ENCODE results near the gene ACOXL. TPM values are rescaled to one million over a fixed set of nuclear protein-coding genes. Genes with fewer than 3 reads are reported as not detected.
A peak's percentile ranks its signal among the peaks of the same experiment; 100 is the strongest.

The ACOXL gene
- total RNA-seq, 2 experiments from 2014 or later: 0.20 to 0.96 TPM

GRCh38 chr2:110729106-110729505 lies 3.3 kb upstream of the ACOXL start:
- Mint-ChIP-seq H3K27ac (no peak overlapping the region), H3K9me3 (ENCODE audit: low read depth) (no peaks in the 10 kb centered on the region), H3K36me3 (no peaks in the 10 kb centered on the region), H3K27me3 (peaks cover 50% of the 10 kb centered on the region), H3K4me3 (no peak overlapping the region), H3K4me1 (peaks cover 13% of the 10 kb centered on the region)
- ATAC-seq (no peak), DNase-seq (no peak)
- CTCF ChIA-PET: no interaction called here

GRCh38 chr2:110731064-110731463 lies 1.3 kb upstream of the ACOXL start:
- no peaks in the 10 kb centered on the region for H3K9me3 Mint-ChIP-seq (ENCODE audit: low read depth)
- H3K4me1 Mint-ChIP-seq: peaks cover 13% of the 10 kb centered on the region
- H3K36me3 Mint-ChIP-seq: no peaks in the 10 kb centered on the region
- ATAC-seq: no peak
- no peak overlapping the region for H3K27ac Mint-ChIP-seq
- no peak for DNase-seq
- CTCF ChIA-PET: interaction anchor here (1.2 to 1.4 kb wide), 2 partner anchors 18 to 81 kb away, joined by 3 read pairs; no protein-coding TSS in a partner anchor
- peaks cover 69% of the 10 kb centered on the region for H3K27me3 Mint-ChIP-seq
- no peak overlapping the region for H3K4me3 Mint-ChIP-seq

GRCh38 chr2:110735366-110735765 lies 3.0 kb downstream of the ACOXL start:
- DNase-seq (no peak), ATAC-seq (no peak)
- no peak overlapping the region for H3K27ac Mint-ChIP-seq
- peaks cover 8% of the 10 kb centered on the region for H3K36me3 Mint-ChIP-seq
- no peak overlapping the region for H3K4me3 Mint-ChIP-seq
- peaks cover 89% of the 10 kb centered on the region for H3K27me3 Mint-ChIP-seq
- peaks cover 6% of the 10 kb centered on the region for H3K9me3 Mint-ChIP-seq (ENCODE audit: low read depth)
- peaks cover 13% of the 10 kb centered on the region for H3K4me1 Mint-ChIP-seq
- CTCF ChIA-PET: no interaction called here

GRCh38 chr2:110737783-110738182 lies 5.4 kb downstream of the ACOXL start:
- no peak overlapping the region for H3K27ac Mint-ChIP-seq
- peaks cover 6% of the 10 kb centered on the region for H3K9me3 Mint-ChIP-seq (ENCODE audit: low read depth)
- DNase-seq: no peak
- peaks cover 26% of the 10 kb centered on the region for H3K4me1 Mint-ChIP-seq
- no peak for ATAC-seq
- H3K4me3 Mint-ChIP-seq: no peak overlapping the region
- H3K36me3 Mint-ChIP-seq: peaks cover 8% of the 10 kb centered on the region
- peaks cover 83% of the 10 kb centered on the region for H3K27me3 Mint-ChIP-seq
- CTCF ChIA-PET: interaction anchor here (0.7 kb wide), 1 partner anchor 11 kb away, joined by 3 read pairs; no protein-coding TSS in a partner anchor

GRCh38 chr2:110740747-110741349 lies 8.5 kb downstream of the ACOXL start:
- peaks cover 8% of the 10 kb centered on the region for H3K36me3 Mint-ChIP-seq
- peaks cover 74% of the 10 kb centered on the region for H3K27me3 Mint-ChIP-seq
- CTCF ChIA-PET: no interaction called here
- H3K4me3 Mint-ChIP-seq: no peak overlapping the region
- peaks cover 30% of the 10 kb centered on the region for H3K4me1 Mint-ChIP-seq
- H3K27ac Mint-ChIP-seq: no peak overlapping the region
- DNase-seq (no peak), ATAC-seq (no peak)
- peaks cover 6% of the 10 kb centered on the region for H3K9me3 Mint-ChIP-seq (ENCODE audit: low read depth)

GRCh38 chr2:110741491-110741980 lies 9.2 kb downstream of the ACOXL start:
- Mint-ChIP-seq H3K4me1 (peaks cover 36% of the 10 kb centered on the region), H3K27ac (no peak overlapping the region), H3K9me3 (ENCODE audit: low read depth) (peaks cover 6% of the 10 kb centered on the region), H3K4me3 (no peak overlapping the region), H3K36me3 (peaks cover 7% of the 10 kb centered on the region), H3K27me3 (peaks cover 75% of the 10 kb centered on the region)
- ATAC-seq: peak; percentile 51
- CTCF ChIA-PET: interaction anchor here (0.7 kb wide), 1 partner anchor 14 kb away, joined by 3 read pairs; no protein-coding TSS in a partner anchor
- DNase-seq: no peak

GRCh38 chr2:110742412-110742811 lies 10.0 kb downstream of the ACOXL start:
- Mint-ChIP-seq H3K27ac (no peak overlapping the region), H3K4me1 (peaks cover 43% of the 10 kb centered on the region), H3K4me3 (no peak overlapping the region), H3K36me3 (peaks cover 5% of the 10 kb centered on the region), H3K27me3 (peaks cover 67% of the 10 kb centered on the region), H3K9me3 (ENCODE audit: low read depth) (peaks cover 6% of the 10 kb centered on the region)
- DNase-seq (no peak), ATAC-seq (no peak)
- CTCF ChIA-PET: interaction anchor here (0.9 kb wide), 1 partner anchor 13 kb away, joined by 3 read pairs; no protein-coding TSS in a partner anchor

- peaks cover 3% of the 10 kb centered on the region for H3K36me3 Mint-ChIP-seq
- no peak overlapping the region for H3K27ac Mint-ChIP-seq
- H3K4me1 Mint-ChIP-seq: peaks cover 55% of the 10 kb centered on the region
- no peak for DNase-seq
- CTCF ChIA-PET: no interaction called here
- no peak overlapping the region for H3K4me3 Mint-ChIP-seq
- peaks cover 5% of the 10 kb centered on the region for H3K9me3 Mint-ChIP-seq (ENCODE audit: low read depth)
- H3K27me3 Mint-ChIP-seq: peaks cover 58% of the 10 kb centered on the region
- ATAC-seq: no peak
Measured at GRCh38 chr2:110743600-110743999, 11.2 kb downstream of the ACOXL start.

GRCh38 chr2:110744429-110744828 lies 12.1 kb downstream of the ACOXL start:
- H3K4me1 Mint-ChIP-seq: peaks cover 62% of the 10 kb centered on the region

GRCh38 chr2:110745048-110745447 lies 12.7 kb downstream of the ACOXL start:
- ATAC-seq: no peak
- peaks cover 50% of the 10 kb centered on the region for H3K27me3 Mint-ChIP-seq
- H3K36me3 Mint-ChIP-seq: no peaks in the 10 kb centered on the region
- H3K9me3 Mint-ChIP-seq (ENCODE audit: low read depth): no peaks in the 10 kb centered on the region
- no peak for DNase-seq
- no peak overlapping the region for H3K4me3 Mint-ChIP-seq
- CTCF ChIA-PET: interaction anchor here (1.2 kb wide), 1 partner anchor 10 kb away, joined by 4 read pairs; no protein-coding TSS in a partner anchor
- no peak overlapping the region for H3K27ac Mint-ChIP-seq
- peaks cover 68% of the 10 kb centered on the region for H3K4me1 Mint-ChIP-seq

More at GRCh38 chr2:110744429-110744828, 12.1 kb downstream of the ACOXL start:
- DNase-seq (no peak), ATAC-seq (no peak)
- no peaks in the 10 kb centered on the region for H3K9me3 Mint-ChIP-seq (ENCODE audit: low read depth)
- no peaks in the 10 kb centered on the region for H3K36me3 Mint-ChIP-seq
- CTCF ChIA-PET: interaction anchor here (1.2 kb wide), 1 partner anchor 11 kb away, joined by 4 read pairs; no protein-coding TSS in a partner anchor
- H3K27me3 Mint-ChIP-seq: peaks cover 51% of the 10 kb centered on the region
- no peak overlapping the region for H3K4me3 Mint-ChIP-seq
- no peak overlapping the region for H3K27ac Mint-ChIP-seq

- CTCF ChIA-PET: interaction anchor here (1.4 to 2.7 kb wide), 2 partner anchors 68 to 106 kb away, joined by 4 to 15 read pairs; partner anchors contain the start of gene BUB1
- no peaks in the 10 kb centered on the region for H3K9me3 Mint-ChIP-seq (ENCODE audit: low read depth)
- DNase-seq (no peak), ATAC-seq (no peak)
- H3K4me1 Mint-ChIP-seq: peaks cover 62% of the 10 kb centered on the region
- no peak overlapping the region for H3K27ac Mint-ChIP-seq
- H3K4me3 Mint-ChIP-seq: no peak overlapping the region
- no peaks in the 10 kb centered on the region for H3K36me3 Mint-ChIP-seq
- peaks cover 38% of the 10 kb centered on the region for H3K27me3 Mint-ChIP-seq
Measured at GRCh38 chr2:110746586-110747521, 14.5 kb downstream of the ACOXL start.

- peak; percentile 28 for ATAC-seq
- Mint-ChIP-seq H3K4me3 (peak overlapping the region; percentile 63), H3K36me3 (no peaks in the 10 kb centered on the region), H3K9me3 (ENCODE audit: low read depth) (no peaks in the 10 kb centered on the region), H3K27ac (peak overlapping the region; percentile 92), H3K4me1 (peaks cover 53% of the 10 kb centered on the region), H3K27me3 (peaks cover 36% of the 10 kb centered on the region)
- DNase-seq: no peak
- CTCF ChIA-PET: interaction anchor here (1.1 to 2.7 kb wide), 6 partner anchors 9 to 113 kb away, joined by 3 to 15 read pairs (median 4); partner anchors contain the start of gene BUB1
Measured at GRCh38 chr2:110747522-110748488, 15.4 kb downstream of the ACOXL start.

Measured in activated CD8-positive, alpha-beta memory T cell treated with anti-CD3 and anti-CD28 coated beads, Interleukin-2, amount 10 ng/mL, durations not matched to agents 7 days and 5 days (primary cell).